GM12873 (cell line): ENCODE results near the gene NFYB.

Source experiments
- TF ChIP-seq, protein P1 (sequence below): IDR thresholded peaks from 2 replicates; pipeline ENCODE4 v1.5.1; 2012; ENCODE audit warnings: low read depth, mild to moderate bottlenecking, moderate library complexity, low read length, control low read depth; ENCODE audit not compliant: insufficient read depth; ENCODE audit errors: missing control alignments

Gene NFYB

GRCh38 chr12:104138797-104139152 lies 765 bp upstream of the NFYB start:
- TF ChIP-seq, protein P1, sequence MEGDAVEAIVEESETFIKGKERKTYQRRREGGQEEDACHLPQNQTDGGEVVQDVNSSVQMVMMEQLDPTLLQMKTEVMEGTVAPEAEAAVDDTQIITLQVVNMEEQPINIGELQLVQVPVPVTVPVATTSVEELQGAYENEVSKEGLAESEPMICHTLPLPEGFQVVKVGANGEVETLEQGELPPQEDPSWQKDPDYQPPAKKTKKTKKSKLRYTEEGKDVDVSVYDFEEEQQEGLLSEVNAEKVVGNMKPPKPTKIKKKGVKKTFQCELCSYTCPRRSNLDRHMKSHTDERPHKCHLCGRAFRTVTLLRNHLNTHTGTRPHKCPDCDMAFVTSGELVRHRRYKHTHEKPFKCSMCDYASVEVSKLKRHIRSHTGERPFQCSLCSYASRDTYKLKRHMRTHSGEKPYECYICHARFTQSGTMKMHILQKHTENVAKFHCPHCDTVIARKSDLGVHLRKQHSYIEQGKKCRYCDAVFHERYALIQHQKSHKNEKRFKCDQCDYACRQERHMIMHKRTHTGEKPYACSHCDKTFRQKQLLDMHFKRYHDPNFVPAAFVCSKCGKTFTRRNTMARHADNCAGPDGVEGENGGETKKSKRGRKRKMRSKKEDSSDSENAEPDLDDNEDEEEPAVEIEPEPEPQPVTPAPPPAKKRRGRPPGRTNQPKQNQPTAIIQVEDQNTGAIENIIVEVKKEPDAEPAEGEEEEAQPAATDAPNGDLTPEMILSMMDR, result no peak

DNA sequence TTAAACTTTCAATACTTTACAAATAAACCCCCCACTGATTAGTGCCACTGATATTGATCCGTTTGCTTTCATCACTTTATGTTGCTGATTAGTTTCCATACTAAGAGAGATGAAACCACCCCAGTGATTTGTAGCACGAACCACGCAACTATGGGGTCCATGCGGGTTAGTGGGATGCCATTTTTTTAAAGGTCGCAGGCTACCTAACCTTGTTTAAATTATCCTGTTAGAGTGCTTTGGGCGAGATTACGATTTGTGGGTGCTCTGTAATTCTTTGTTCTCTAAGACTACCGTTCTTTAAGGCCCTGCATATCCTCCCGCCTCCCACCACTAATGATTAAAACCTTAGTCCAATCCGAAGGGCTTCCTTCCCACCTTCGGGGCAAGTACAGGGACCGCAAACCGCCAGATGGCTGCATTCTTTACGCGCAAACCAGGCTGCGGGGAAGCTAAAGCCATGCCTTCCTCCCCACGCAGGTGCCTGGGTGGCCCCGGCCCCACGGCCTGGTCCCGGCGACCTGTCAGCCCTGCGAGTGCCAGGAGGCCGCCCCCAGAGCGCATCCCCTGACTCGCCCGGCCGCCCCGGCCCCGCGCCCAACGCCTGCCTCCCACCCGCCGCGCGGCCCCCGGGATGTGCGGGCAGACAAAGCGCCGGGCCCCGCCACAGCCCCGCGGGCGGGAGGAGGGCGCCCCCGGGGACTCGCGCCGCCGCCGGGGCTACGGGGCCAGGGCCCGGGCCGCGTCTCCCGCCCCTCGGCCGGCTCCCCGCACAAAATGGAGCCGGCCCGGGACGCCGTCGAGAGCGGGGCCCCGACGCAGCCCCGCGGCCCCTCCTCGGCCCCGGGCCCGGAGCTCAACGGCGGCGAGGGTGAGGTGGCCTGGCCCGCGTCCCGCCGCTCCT lies 759 bp downstream of the NFYB start:
- TF ChIP-seq, protein P1, result no peak

- TF ChIP-seq, protein P1, result no peak
Observed at GRCh38 chr12:104136577-104136976, 1.4 kb downstream of the NFYB start.

GRCh38 chr12:104134882-104135281 lies 3.1 kb downstream of the NFYB start:
- TF ChIP-seq, protein P1, result no peak

- TF ChIP-seq, protein P1, result no peak
Observed at GRCh38 chr12:104133866-104134265, 4.1 kb downstream of the NFYB start.

- TF ChIP-seq, protein P1, result no peak
Observed at GRCh38 chr12:104133321-104133720, 4.7 kb downstream of the NFYB start.

DNA sequence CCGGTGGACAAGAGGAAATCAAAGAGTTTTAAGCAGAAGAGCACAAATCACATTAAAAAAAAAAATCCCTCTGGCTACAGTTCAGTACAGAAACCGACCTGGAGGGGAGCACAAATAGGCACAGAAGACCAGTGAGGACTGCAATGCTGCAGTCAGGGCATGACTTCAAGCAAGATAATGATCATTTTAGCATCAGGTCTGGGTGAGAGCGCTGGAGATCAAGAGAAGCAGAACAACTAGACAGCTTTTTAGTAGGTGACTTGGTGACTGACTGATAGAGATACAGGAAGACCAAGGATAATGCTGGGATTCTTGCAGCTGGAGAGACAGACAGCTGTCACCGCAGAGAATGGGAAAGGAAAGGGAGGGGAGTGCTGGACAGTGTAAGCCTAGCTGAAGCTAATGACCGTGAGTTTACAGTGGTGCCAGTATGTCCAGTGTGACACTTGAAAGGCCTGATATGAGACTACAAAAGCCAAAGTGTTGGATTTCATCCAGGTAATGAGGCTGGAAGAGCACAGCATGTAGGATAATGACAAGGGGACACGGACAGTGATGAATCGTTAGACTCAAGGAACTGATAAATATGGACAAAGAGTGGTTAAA lies 5.6 kb downstream of the NFYB start:
- TF ChIP-seq, protein P1, result no peak
